K562 (cell line): Measurements from ENCODE around the gene SIGLEC5. TPM values are rescaled to one million over a fixed set of nuclear protein-coding genes. Genes with fewer than 3 reads are reported as not detected.

Source experiments
- ELF2 ChIP-seq: fragments of 250-450 bp; sonication (Bioruptor Pico); IDR thresholded peaks from 2 replicates; pipeline ENCODE4 v1.5.0; 2021; ENCODE audit warnings: mild to moderate bottlenecking
- GATAD2A ChIP-seq: fragments of 450-650 bp; IDR thresholded peaks from 2 replicates; pipeline ENCODE4 v1.6.1; 2017
- ID3 ChIP-seq, 2 experiments: fragments of 250-450 bp in 1 of 2; fragments of 450-650 bp in 1 of 2; sonication (Bioruptor Pico) in 1 of 2; IDR thresholded peaks; 2 replicates each; pipeline versions ENCODE4 v1.6.1 to v1.8.0; 2016 to 2021; ENCODE audit warnings: mild to moderate bottlenecking in 2 of 2, moderate library complexity in 2 of 2, missing compliant biosample characterization in 1 of 2, missing genetic modification characterization in 1 of 2
- MBD1 ChIP-seq: fragments of 250-450 bp; sonication (Bioruptor Pico); IDR thresholded peaks from 2 replicates; pipeline ENCODE4 v1.8.0; 2022; ENCODE audit warnings: inconsistent platforms
- NFRKB ChIP-seq: fragments of 450-650 bp; IDR thresholded peaks from 2 replicates; pipeline ENCODE4 v1.6.1; 2016; ENCODE audit warnings: low read depth
- SMAD4 ChIP-seq: fragments of 250-450 bp; sonication (Bioruptor Pico); conservative IDR thresholded peaks from 2 replicates; pipeline ENCODE4 v1.8.0; 2021; ENCODE audit warnings: inconsistent platforms, mild to moderate bottlenecking, moderate library complexity
- TCF15 ChIP-seq: fragments of 250-450 bp; sonication (Bioruptor Pico); IDR thresholded peaks from 2 replicates; pipeline ENCODE4 v1.8.0; 2022; ENCODE audit warnings: moderate library complexity, mild to moderate bottlenecking, inconsistent platforms
- ZNF311 ChIP-seq: fragments of 250-450 bp; sonication (Bioruptor Pico); IDR thresholded peaks from 2 replicates; pipeline ENCODE4 v1.4.0; 2020; ENCODE audit warnings: mild to moderate bottlenecking, moderate library complexity
- ZNF318 ChIP-seq, 2 experiments: fragments of 450-650 bp; IDR thresholded peaks; 2 replicates each; pipeline ENCODE4 v1.6.1; 2016; ENCODE audit warnings: mild to moderate bottlenecking in 2 of 2, borderline replicate concordance in 1 of 2, low read depth in 1 of 2, moderate library complexity in 1 of 2
- ZNF592 ChIP-seq: fragments of 450-650 bp; IDR thresholded peaks from 2 replicates; pipeline ENCODE4 v1.6.1; 2017; ENCODE audit warnings: antibody characterized with exemption, mild to moderate bottlenecking
- ZNF668 ChIP-seq: fragments of 250-450 bp; sonication (Bioruptor Pico); IDR thresholded peaks from 2 replicates; pipeline ENCODE4 v1.8.0; 2022; ENCODE audit warnings: mild to moderate bottlenecking, inconsistent platforms
- ZNF79 ChIP-seq: fragments of 250-450 bp; sonication (Bioruptor Pico); IDR thresholded peaks from 2 replicates; pipeline ENCODE4 v1.4.0; 2020; ENCODE audit warnings: low read depth, mild to moderate bottlenecking, moderate library complexity
- polyA plus RNA-seq, 8 experiments: library from polyadenylated mRNA; depleted of rRNA in 4 of 8; stranded (reverse) in 5 of 8; unstranded in 3 of 8; fragments of >200 nt; fragmentation: Nextera tagmentation in 2 of 8; fragmentation: Illumina TruSeq in 1 of 8; extraction: Ambion mirVana in 2 of 8; extraction: Trizol in 1 of 8; gene quantifications; 2 replicates each; pipeline versions ENCODE4 v1.2.1 to v1.2.3, GENCODE V29; 2011 to 2014; ENCODE audit warnings: inconsistent platforms in 1 of 8, missing spikeins in 1 of 8
- total RNA-seq, 7 experiments: library from RNA; depleted of rRNA in 6 of 7; stranded (reverse); fragments of >200 nt in 6 of 7; fragmentation: Illumina TruSeq in 2 of 7; extraction: Trizol in 2 of 7; gene quantifications; 2 replicates each; pipeline versions ENCODE4 v1.2.1 to v1.2.3, GENCODE V29; 2011 to 2021; ENCODE audit warnings: low replicate concordance in 1 of 7

Gene SIGLEC5
- total and polyA plus RNA-seq, 9 of the 15 experiments (the other 6 are each of a cell fraction or from before 2014, with no cell fraction given), result 0.14 TPM; not detected in 8

- no peak for TF ChIP-seq ID3 (CRISPR knock-in tag; IDR thresholded peaks at IDR 0.05)
- peak; percentile 61; the same call in 1 of the 2 replicates for TF ChIP-seq ID3 (tag; IDR thresholded peaks at IDR 0.05)
- peak; percentile 55 for TF ChIP-seq ZNF311 (CRISPR knock-in tag)
- TF ChIP-seq ZNF668 (CRISPR knock-in tag), result peak; percentile 52; the same call in 1 of the 2 replicates
- TF ChIP-seq ZNF79 (CRISPR knock-in tag), result 0 out of 2 replicates have a peak, but pooled peaks have one; percentile 30
- TF ChIP-seq ELF2, result peak; percentile 66; the same call in 1 of the 2 replicates
- TF ChIP-seq SMAD4 (CRISPR knock-in tag), result 0 out of 2 replicates have a peak, but pooled peaks have one; percentile 33
- no peak for TF ChIP-seq GATAD2A
- TF ChIP-seq MBD1, result no peak
- peak; percentile 77; the same call in 1 of the 2 replicates for TF ChIP-seq ZNF592
- TF ChIP-seq ZNF318 (IDR thresholded peaks at IDR 0.05; ENCODE audit: borderline replicate concordance in 1 of 2, low read depth in 1 of 2), result no peak
- no peak for TF ChIP-seq TCF15 (CRISPR knock-in tag)
- TF ChIP-seq NFRKB, result peak; percentile 44; the same call in 1 of the 2 replicates
Measured at GRCh38 chr19:51567583-51567982, 62.6 kb downstream of the SIGLEC5 start (continued).
